Tibial artery (tissue), 4 donors: Measurements from ENCODE around the gene AGAP1.
A peak's percentile ranks its signal among the peaks of the same experiment; 100 is the strongest.

Source experiments
- DNase-seq, 2 donors: peaks; one replicate each; pipeline ENCODE4 v3.0.0-alpha.2; 2019
- H3K27ac ChIP-seq, 2 donors: fragments of 200-600 bp; sonication (generic) in 1 of 2; 1 replicate in 1 of 2; 2 replicates in 1 of 2; pipeline ENCODE4 v1.5.1; 2018 to 2019; ENCODE audit warnings: mild to moderate bottlenecking in 1 of 2
- H3K27me3 ChIP-seq, 2 donors: fragments of 200-600 bp; sonication (generic) in 1 of 2; one replicate each; pipeline versions ENCODE4 v1.5.1 to v1.6.0; 2016 to 2019
- H3K36me3 ChIP-seq, 3 donors: fragments of 200-600 bp; sonication (generic) in 2 of 3; one replicate each; pipeline ENCODE4 v1.5.1; 2016 to 2019; ENCODE audit warnings: mild to moderate bottlenecking in 2 of 3
- H3K4me1 ChIP-seq, 4 donors: fragments of 200-600 bp; sonication (generic) in 2 of 4; 1 replicate in 3 of 4; 2 replicates in 1 of 4; pipeline ENCODE4 v1.5.1; 2016 to 2019
- H3K4me3 ChIP-seq, 2 donors: fragments of 200-600 bp; sonication (generic) in 1 of 2; 1 replicate in 1 of 2; 2 replicates in 1 of 2; pipeline ENCODE4 v1.5.1; 2018 to 2019; ENCODE audit warnings: mild to moderate bottlenecking in 2 of 2
- H3K9me3 ChIP-seq, 3 donors: fragments of 200-600 bp; sonication (generic) in 1 of 3; one replicate each; pipeline ENCODE4 v1.5.1; 2016 to 2019
- intact Hi-C: fragments of 100-400 bp; cut with DNase I; formaldehyde crosslinking; loops from one replicate; pipeline ENCODE4 v1.15.0; 2023; ENCODE audit warnings: low total_unique reads
- TF ChIP-seq, protein P1 (sequence below), 2 experiments: fragments of 200-600 bp in 1 of 2; fragments of 450-650 bp in 1 of 2; IDR thresholded peaks; one replicate each; pipeline ENCODE4 v1.5.1; 2017 to 2019; ENCODE audit warnings: antibody characterized with exemption in 2 of 2, mild to moderate bottlenecking in 1 of 2, moderate library complexity in 1 of 2

Gene AGAP1

GRCh38 chr2:235592836-235593235 lies 99.0 kb downstream of the AGAP1 start:
- Histone ChIP-seq H3K27me3 (no peaks in the 10 kb centered on the region), H3K36me3 (no peaks in the 10 kb centered on the region), H3K9me3 (no peaks in the 10 kb centered on the region), H3K27ac (no peak overlapping the region), H3K4me1 (peaks cover 0 to 5% (median 0%) of the 10 kb centered on the region in 4 donors), H3K4me3 (no peak overlapping the region)
- DNase-seq: no peak
- TF ChIP-seq, protein P1, sequence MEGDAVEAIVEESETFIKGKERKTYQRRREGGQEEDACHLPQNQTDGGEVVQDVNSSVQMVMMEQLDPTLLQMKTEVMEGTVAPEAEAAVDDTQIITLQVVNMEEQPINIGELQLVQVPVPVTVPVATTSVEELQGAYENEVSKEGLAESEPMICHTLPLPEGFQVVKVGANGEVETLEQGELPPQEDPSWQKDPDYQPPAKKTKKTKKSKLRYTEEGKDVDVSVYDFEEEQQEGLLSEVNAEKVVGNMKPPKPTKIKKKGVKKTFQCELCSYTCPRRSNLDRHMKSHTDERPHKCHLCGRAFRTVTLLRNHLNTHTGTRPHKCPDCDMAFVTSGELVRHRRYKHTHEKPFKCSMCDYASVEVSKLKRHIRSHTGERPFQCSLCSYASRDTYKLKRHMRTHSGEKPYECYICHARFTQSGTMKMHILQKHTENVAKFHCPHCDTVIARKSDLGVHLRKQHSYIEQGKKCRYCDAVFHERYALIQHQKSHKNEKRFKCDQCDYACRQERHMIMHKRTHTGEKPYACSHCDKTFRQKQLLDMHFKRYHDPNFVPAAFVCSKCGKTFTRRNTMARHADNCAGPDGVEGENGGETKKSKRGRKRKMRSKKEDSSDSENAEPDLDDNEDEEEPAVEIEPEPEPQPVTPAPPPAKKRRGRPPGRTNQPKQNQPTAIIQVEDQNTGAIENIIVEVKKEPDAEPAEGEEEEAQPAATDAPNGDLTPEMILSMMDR (IDR thresholded peaks at IDR 0.05): no peak
- intact Hi-C loops: loop anchor here (5.0 kb wide), 1 partner anchor 451 kb away; no protein-coding TSS in a partner anchor

GRCh38 chr2:235594041-235594440 lies 100.2 kb downstream of the AGAP1 start:
- Histone ChIP-seq H3K36me3 (no peaks in the 10 kb centered on the region), H3K9me3 (no peaks in the 10 kb centered on the region), H3K4me3 (no peak overlapping the region), H3K27ac (no peak overlapping the region), H3K4me1 (peaks cover 0 to 5% (median 0%) of the 10 kb centered on the region in 4 donors), H3K27me3 (no peaks in the 10 kb centered on the region)
- TF ChIP-seq, protein P1 (IDR thresholded peaks at IDR 0.05): peak; percentile 58 to 60
- intact Hi-C loops: loop anchor here (5.0 kb wide), 1 partner anchor 452 kb away; no protein-coding TSS in a partner anchor
- DNase-seq: no peak

- DNase-seq: no peak
- H3K4me3 ChIP-seq: no peak overlapping the region
- no peaks in the 10 kb centered on the region for H3K36me3 ChIP-seq
- peaks cover 0 to 5% (median 0%) of the 10 kb centered on the region in 4 donors for H3K4me1 ChIP-seq
- TF ChIP-seq, protein P1 (IDR thresholded peaks at IDR 0.05): no peak
- H3K27ac ChIP-seq: no peak overlapping the region
- H3K27me3 ChIP-seq: no peaks in the 10 kb centered on the region
- intact Hi-C loops: loop anchor here (5.0 kb wide), 3 partner anchors 77 to 453 kb away; no protein-coding TSS in a partner anchor
- H3K9me3 ChIP-seq: no peaks in the 10 kb centered on the region
These were observed 101.1 kb downstream of the AGAP1 start for GRCh38 chr2:235594964-235595363.

DNA sequence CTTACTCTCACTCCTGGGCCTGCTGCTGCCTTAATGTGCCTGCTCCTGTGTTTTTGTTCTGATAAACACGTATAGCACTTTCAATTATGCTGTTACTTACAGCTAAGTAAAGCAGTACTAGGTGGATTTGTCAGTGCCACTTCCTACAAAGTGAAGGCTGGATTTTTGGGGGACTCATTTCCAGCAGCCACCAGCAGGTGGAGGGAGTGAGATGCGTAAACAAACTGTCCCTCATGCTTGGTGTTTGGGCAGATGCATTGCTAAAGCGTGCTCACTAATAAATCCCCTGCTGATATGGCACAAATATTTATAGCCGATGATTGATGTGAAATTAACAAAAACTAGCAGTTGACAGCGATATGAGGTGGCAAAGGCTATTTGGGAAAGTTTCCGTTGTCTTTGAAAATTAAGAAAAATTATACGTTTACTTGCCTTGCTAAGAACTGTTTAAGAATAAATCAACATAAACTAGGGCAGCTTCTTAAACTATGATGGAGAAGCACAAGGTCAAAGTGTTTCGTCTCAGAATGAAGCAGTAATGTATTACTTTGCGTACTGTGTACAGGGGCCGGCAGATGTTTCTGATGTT lies 101.7 kb downstream of the AGAP1 start:
- TF ChIP-seq, protein P1 (IDR thresholded peaks at IDR 0.05): peak; percentile 78 to 87
- Histone ChIP-seq H3K36me3 (no peaks in the 10 kb centered on the region), H3K27me3 (no peaks in the 10 kb centered on the region), H3K4me3 (no peak overlapping the region), H3K9me3 (no peaks in the 10 kb centered on the region), H3K4me1 (peaks cover 0 to 5% (median 0%) of the 10 kb centered on the region in 4 donors), H3K27ac (no peak overlapping the region)
- intact Hi-C loops: loop anchor here (5.0 kb wide), 2 partner anchors 77 to 152 kb away; no protein-coding TSS in a partner anchor
- DNase-seq: peak; percentile 81 to 83

DNA sequence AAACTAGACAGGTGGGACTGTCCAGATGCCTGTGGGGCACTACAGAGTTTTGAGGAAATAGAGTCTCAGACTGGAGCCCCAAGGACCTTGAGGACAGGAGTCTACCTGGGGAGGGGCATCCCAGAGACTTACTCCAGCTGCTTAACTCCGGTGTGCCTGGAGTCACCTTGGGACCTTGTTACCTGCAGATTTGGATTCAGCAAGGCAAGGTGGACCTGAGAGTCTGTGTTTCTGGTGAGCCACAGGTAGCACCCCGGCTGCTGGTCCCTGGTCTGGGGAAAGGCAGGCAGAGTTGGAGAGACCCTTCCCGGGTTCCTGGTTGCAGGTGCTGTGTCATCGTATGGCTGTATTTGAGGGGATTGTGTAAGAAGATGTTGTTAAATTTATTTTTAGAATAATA lies 102.4 kb downstream of the AGAP1 start:
- DNase-seq: no peak
- H3K36me3 ChIP-seq: no peaks in the 10 kb centered on the region
- H3K27me3 ChIP-seq: no peaks in the 10 kb centered on the region
- H3K9me3 ChIP-seq: no peaks in the 10 kb centered on the region
- no peak overlapping the region for H3K27ac ChIP-seq
- H3K4me1 ChIP-seq: peaks cover 0 to 5% (median 0%) of the 10 kb centered on the region in 4 donors
- TF ChIP-seq, protein P1 (IDR thresholded peaks at IDR 0.05): no peak
- intact Hi-C loops: loop anchor here (5.0 kb wide), 2 partner anchors 76 to 151 kb away; no protein-coding TSS in a partner anchor
- H3K4me3 ChIP-seq: no peak overlapping the region
